Fibroblast of villous mesenchyme (primary cell): ENCODE measurements around the gene LRRK1. TPM values are rescaled to one million over a fixed set of nuclear protein-coding genes. Genes with fewer than 3 reads are reported as not detected.

Experiments
- DNase-seq: peaks from one replicate; pipeline ENCODE4 v3.0.0-alpha.2; 2010; ENCODE audit warnings: low read depth
- H3K4me3 ChIP-seq: 2 replicates; pipeline ENCODE4 v1.5.1; 2011; ENCODE audit warnings: low read depth, mild to moderate bottlenecking, low read length
- CTCF ChIP-seq: IDR thresholded peaks from 2 replicates; pipeline ENCODE4 v1.5.1; 2012; ENCODE audit warnings: low read depth, mild to moderate bottlenecking, low read length; ENCODE audit not compliant: insufficient read depth
- total RNA-seq: library from RNA; depleted of rRNA; stranded (reverse); fragments of >200 nt; gene quantifications from 2 replicates; pipeline ENCODE4 v1.2.3, GENCODE V29; 2012

Gene LRRK1
- total RNA-seq, 1 donor, result 10.8 TPM

DNA sequence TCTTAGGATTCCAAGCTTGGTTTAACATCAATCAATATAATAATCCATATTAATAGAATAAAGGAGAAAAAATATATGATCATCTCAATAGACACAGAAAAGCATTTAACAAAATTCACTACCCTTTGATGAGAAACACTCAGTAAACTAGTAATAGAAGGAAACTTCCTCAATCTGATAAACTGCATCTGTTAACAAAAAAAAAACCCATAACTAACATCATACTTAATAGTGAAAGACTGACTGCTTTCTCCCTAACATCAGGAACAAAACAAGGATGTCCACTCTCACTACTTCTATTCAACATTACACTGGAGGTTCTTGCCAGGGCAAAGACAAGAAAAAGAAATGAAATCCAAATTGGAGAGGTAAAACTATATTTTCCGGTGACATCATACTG, 30.5 kb downstream of the LRRK1 start:
- DNase-seq, result no peak
- no peak overlapping the region for H3K4me3 ChIP-seq
- no peak for TF ChIP-seq CTCF

DNA sequence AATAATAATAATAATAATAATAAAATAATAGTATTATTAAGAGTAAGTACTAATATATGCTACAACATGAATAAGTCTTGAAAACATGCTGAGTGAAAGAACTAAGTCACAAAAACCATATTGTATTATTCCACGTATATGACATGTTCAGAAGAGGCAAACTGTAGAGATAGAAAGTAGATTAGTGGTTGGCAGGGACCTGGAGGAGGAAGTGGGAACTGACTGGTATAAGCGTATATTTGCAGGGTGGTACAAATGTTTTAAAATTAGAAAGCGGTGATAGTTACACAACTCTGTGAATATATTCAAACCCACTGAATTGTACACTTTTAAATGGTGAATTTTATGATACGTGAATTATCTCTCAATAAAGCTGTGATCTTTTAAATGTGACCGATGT, 32.8 kb downstream of the LRRK1 start:
- TF ChIP-seq CTCF, result no peak
- H3K4me3 ChIP-seq, result no peak overlapping the region
- no peak for DNase-seq

DNA sequence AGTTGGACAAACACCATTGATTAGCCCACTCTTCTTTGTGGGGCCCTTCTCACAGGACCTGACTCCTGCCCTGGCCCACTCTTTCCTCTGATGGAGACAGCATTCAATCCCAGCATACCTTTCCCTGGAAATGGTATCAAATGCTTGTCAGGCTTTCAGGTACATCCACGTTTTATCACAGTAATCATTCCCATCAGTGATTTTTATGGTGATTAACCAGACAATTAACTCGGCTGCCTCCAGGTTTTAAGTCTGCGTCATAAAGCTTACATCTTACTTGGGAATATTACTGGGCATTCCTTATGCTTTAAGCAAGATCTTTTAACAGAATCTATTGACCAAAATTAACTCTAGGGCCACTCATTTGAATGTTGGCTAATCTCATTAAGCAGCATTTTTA, 33.4 kb downstream of the LRRK1 start:
- no peak for TF ChIP-seq CTCF
- DNase-seq, result no peak
- H3K4me3 ChIP-seq, result no peak overlapping the region

GRCh38 chr15:100958326-100959065, 39.3 kb downstream of the LRRK1 start:
- TF ChIP-seq CTCF, result no peak
- no peak overlapping the region for H3K4me3 ChIP-seq
- DNase-seq, result peak; percentile 71

DNA sequence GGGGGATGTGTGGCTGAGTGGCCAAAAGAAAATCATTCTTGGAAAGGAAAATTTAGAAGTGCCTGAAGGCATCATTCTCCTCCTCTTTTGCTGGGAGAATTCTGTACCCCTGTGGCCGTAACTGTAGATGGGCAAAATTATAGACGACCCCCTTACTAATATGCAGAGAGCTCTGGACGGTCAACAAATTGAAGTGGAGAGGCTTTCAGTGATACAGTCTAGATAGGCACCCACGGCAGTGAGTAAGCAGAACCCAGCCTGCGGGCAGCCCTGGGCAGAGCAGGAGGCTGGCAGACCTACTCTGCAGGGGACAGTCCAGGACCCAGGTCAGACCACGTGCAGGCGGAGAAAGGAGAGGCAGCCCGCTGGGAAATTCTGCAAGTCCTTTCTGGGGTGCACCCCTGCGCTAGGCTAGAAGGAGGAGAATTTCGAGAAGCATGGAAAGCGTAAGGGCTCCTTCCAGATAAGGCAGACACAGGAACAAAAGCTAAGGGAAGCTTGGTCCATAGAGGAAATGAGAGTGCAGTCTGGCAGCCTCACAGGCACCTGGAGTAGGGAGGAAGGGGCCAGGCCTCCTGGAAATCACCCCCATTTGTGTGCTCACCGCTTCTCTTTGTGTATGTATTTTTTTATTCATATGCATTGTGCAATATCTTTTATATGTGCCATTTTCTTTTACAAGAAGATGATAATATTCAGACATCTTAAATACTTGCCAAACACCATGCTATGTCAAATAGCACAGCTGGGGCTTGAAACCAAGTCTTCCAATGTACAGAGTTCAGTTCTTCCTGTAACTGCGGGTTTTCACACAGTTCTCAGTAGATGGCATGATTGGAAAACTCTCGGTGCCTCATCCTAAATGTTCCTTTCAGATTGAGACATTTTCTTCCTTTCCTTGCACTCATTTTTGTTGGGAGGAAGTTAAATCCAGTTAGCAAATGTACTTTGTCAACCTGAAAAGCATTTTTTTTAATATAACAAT, 40.2 kb downstream of the LRRK1 start:
- no peak overlapping the region for H3K4me3 ChIP-seq

GRCh38 chr15:100966997-100967396, 47.8 kb downstream of the LRRK1 start:
- TF ChIP-seq CTCF, result no peak
- H3K4me3 ChIP-seq, result no peak overlapping the region
- no peak for DNase-seq

More for the DNA sequence above, 40.2 kb downstream of the LRRK1 start:
- no peak for DNase-seq
- TF ChIP-seq CTCF, result no peak
